NOMO-1 treated with DMSO at 0.1 percent for 48 hours (cell line): ENCODE results near the gene LENEP.

Experiments
- DNase-seq: peaks from one replicate; lab custom pipeline; 2025; ENCODE audit not compliant: unreplicated experiment; lab: John Stamatoyannopoulos, UW

Gene LENEP

DNA sequence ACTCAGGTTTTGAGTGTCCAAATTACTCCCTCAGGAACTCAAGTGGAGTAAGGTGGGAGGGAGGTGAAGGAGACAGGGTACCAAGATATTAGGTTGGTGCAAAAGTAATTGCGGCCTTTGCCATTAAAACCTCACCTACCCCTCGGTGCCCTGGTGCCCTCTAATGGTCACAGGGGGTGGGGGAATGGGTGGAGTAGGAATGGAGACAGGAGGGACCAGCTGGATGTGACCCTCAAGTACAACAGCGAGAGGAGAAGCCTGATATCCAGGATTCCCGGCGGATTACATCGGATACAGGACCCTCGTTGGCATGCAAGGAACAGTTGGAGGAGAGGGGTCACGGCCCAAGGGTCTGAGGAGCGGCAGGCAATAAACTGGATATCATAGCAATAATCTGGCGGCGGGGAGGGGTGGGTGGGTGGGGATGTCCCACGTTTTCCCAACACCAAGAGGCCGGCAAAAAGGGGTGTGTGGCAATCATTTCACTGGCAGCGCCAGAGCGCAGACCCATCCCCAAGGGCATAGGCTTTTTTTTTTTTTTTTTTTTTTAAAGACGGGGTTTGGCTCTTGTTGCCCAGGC is 4.9 kb downstream of the LENEP start:
- DNase-seq: no peak

DNA sequence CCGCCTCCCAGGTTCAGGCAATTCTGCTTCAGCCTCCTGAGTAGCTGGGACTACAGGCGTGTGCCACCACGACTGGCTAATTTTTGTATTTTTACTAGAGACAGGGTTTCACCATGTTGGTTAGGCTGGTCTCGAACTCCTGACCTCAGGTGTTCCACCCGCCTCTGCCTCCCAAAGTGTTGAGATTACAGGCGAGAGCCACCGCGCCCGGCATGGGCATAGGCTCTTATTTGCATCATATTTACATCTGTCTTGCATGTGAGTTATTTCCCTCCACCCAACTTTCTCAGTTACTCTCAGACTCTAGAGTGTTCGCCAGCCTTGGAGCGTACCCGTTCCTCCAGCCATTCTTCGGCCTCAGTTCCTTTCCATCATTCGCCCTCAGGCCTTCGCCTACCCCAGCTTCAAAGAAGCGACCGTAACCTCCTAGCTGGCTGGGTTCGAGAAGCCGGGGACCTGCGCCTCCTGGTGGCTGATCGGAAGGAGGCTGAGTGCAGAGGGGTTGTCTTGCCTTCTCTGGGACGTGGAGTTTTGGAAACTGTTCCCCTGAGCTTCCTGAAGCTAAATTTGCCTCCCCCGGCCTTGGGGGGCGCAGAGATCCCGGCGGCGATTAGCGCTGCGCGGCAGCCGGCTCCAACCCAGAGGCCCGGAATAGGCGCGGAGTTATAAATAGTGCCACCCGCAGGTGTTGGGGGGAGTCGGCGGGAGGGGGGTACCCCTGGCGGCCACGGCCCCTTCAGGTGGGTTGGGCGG is 5.6 kb downstream of the LENEP start:
- DNase-seq: peak; percentile 71

- DNase-seq: peak; percentile 26
Observed at GRCh38 chr1:154999571-155000410, 6.4 kb downstream of the LENEP start.

GRCh38 chr1:155000411-155000725 is 7.0 kb downstream of the LENEP start:
- no peak for DNase-seq

DNA sequence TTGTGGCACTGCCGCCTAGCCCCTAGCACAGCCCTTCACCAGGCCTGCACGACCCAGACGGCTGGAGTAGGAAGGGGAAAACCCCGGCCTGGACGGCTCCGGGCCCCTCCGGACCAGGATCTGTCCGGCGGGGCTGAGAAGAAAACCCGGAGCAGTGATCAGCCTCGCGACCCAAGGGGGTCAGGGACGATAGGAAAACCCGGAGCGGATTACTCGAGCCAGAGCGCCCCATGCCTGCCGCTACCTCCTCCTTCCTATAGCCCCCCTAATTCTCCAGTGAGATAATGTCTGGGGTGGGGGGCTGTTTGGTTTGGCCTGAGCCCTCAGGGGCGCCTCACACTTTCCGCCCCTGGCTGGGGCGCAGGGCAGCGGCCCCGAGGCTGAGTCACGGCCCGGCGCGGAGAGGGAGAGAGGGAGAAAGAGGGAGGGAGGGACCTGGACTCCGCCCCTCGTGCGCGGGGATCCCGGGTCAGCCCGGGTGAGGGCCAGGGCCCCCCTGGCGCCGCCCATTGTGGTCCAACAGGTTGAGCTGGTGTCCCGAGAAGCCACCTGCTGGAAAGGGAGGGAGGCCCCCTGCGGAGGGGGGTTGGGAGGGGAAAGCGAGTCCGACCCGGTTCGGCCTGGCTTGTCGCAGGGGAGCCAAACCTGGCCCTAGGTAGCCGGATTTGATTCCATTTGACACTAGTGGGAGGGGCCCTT is 7.5 kb downstream of the LENEP start:
- DNase-seq: peak; percentile 87

DNA sequence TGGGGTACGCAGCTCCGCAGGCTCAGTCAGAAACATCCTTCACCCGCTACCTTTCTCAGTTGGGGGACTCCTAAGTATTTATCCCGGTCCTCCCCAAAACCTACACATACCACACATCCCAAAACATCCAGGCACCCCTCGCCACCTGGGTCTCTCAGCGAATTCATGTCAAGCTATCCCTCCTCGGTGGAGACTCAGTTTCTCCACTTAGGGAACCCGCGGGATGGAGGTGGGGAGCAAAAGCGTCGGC is 8.0 kb downstream of the LENEP start:
- DNase-seq: no peak

GRCh38 chr1:155001675-155002463 is 8.5 kb downstream of the LENEP start:
- DNase-seq: peak; percentile 99

DNA sequence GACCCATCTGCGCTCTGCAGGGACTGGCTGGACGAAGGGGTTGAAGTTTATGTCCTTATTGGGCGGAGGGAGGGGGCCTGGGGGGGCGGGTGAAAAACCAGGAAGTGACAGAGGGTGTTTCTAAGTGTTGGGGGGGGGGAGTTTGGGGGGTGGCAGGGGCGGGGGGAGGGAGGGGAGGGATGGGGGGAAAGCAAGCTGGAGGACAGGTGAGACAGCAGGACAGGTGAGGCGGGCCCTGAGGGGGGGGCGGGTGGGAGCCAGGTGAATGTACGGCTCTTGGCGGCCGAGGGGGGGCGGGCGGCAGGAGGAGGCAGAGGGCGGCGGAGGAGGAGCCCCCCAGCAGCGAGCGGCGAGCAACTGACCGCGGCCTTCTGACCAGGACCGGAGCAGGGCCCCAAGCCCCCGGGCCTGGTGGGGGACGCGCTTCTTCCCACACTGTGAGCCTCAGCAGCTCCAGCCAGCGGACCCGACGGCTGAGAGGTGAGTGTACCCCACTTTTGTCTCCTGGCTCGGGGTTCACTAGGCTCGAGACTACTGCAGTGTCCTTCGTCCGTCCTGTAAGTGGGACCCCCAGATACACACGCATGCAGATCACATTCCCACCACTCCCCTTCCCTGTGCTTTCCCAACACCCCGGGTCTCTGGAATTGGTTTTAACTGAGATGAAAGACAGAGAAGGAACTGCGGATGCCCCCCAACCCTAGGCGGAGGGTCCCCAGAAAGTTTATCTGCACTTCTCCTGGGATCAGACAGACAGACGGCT is 9.3 kb downstream of the LENEP start, which contains the start of gene ZBTB7B:
Gene ZBTB7B, plus strand, starts transcription at position 339 of the 763 bp plus-strand sequence. CDS start 11,859 bp downstream, outside the sequence.
- peak; percentile 86 for DNase-seq

DNA sequence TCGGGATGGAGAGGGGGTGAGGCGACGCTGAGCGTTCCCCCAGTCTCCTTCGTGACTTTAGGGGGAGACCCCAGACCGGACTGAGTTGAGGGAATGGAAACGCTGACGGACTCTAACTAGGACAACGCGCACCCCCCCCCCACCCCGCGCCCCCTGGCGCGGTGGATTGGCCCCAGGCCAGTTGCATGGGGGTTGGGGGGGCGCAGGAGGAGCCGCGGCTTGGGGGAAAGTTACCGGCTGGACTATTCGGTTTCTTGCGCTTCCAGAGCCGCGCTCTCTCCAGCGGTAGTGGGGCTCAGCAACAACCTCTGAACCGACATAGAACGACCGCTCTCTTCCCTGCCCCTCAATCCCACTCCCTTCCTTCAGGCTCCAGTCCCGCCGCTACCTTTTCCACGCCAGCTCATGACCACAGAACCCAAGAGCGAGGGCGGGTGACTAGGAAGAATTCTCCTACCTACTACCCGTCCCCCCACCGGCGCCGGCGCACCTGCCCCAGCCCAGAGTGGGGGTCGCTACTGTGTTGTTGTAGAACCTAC is 9.9 kb downstream of the LENEP start:
- no peak for DNase-seq

- no peak for DNase-seq
Observed at GRCh38 chr1:155003766-155004351, 10.5 kb downstream of the LENEP start.

DNA sequence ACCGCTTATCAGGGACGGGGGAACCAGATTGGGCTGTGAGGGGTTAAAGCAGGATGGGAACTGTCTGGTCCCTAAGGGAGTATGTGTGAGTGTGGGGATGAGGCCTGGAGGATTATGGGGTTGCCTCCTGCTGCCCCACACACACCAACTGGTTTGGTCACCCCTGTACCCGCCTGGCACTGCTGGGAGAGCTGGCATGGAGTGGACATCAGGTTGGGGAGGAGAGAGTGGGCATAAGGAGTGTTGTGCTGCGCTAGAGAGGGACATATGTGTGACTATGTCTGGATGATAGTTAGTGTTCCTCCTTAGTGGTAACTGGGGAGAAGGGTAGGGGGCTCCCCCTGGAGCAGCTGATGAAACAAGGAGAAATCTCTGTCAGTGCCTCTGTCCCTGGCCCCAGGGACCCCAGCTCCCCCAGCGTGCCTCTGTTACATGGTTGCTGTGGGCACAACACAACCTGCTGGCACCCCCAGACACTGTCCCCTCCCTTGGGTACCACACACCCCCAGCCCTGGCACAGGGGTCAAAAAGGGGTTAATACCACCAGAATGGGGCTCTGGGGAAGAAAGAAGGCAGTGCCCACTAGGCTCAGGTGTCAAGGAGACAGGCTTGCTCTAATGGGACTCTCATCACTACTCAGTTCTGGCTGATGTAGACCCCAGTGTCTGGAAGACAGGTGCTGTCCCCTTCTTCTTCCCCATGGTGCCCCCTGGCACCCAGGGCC is 11.1 kb downstream of the LENEP start:
- no peak for DNase-seq

GRCh38 chr1:155005076-155006011 is 12.0 kb downstream of the LENEP start:
- DNase-seq: no peak

DNA sequence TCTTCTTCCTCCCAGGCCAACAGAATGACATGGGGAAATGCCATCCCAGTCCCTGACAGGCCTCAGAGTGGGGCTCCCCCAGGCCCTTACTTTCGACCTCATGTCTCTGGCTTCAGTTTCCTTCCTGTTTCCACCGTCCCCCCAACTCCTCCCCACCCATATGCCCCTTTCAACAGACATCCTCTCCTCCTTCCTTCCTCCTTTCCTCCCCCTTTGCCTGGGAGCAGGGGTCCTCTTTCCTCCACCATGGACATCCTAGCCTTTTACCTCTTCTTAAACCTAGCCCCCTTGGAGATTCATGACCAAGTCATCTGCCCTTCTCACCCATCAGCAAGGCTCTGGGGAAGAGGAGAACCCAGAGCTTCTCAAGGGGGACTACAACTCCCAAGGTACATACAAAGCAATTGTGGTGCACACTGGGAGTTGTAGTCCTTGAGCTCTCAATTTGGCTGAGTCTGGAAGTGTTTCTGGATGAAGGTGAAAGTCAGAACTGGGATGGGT is 13.3 kb downstream of the LENEP start:
- peak; percentile 65 for DNase-seq

DNA sequence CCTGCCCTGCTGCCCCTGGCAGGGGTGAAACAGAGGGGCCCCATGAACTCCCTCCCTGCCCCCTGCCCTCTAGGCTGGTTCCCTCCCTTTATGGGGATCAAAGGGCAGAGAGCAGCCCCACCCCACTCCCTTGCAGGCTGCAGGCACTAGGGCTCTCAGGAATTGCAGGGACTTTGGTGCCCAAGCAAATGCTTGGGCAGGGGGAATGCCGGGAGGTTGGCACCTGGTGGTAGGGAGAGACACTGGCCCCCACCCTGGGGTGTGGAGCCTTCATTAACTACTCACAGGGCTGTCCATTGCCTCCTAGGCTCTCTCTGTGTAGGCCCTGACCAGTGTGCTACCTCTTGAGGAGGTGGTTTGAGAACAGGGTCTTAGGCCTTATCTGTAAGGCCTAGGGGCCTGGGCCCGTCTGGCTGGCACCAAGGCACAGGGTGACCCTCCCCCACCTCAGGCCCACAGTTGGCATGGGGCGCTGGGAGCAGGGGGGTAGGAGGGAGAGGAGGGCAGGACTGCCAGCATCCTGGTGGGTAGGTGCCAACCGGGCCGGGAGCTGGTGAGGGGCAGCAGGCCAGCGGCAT is 14.0 kb downstream of the LENEP start:
- DNase-seq: no peak

GRCh38 chr1:155008015-155008941 is 14.9 kb downstream of the LENEP start:
- peak; percentile 53 for DNase-seq

GRCh38 chr1:155009221-155009711 is 15.9 kb downstream of the LENEP start:
- no peak for DNase-seq
